IPS-11a (cell line): Measurements from ENCODE around the gene ERC2.

ENCODE experiments used
- H3K4me3 ChIP-seq: one replicate; pipeline ENCODE4 v1.5.1; 2013; ENCODE audit warnings: low read depth, low read length, control low read depth

ERC2 gene

GRCh38 chr3:55611121-55611520 is 857.1 kb downstream of the ERC2 start:
- H3K4me3 ChIP-seq: no peak overlapping the region

GRCh38 chr3:55609230-55609827 is 858.9 kb downstream of the ERC2 start:
- H3K4me3 ChIP-seq: no peak overlapping the region

- no peak overlapping the region for H3K4me3 ChIP-seq
Measured at GRCh38 chr3:55608301-55608937, 859.8 kb downstream of the ERC2 start.

GRCh38 chr3:55607844-55608243 is 860.4 kb downstream of the ERC2 start:
- no peak overlapping the region for H3K4me3 ChIP-seq

DNA sequence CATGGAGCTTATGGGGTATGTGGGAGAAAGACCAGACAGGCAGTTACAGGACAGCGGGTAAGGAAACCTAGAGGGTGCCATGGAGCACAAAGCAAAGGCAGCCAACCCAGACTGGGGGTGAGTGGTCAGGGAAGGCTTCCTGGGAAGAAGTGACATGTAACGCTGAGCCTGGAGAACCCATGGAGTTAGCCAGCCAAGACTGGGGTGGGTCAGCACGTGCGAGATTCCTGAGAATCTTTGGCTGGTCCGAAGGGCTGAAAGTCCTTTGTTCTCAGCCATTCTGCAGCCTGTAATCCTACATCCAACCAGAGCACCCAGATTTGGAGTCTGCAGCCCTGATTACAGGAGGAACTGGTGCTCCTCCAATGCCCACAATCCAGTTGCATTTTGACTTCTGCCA is 861.1 kb downstream of the ERC2 start:
- no peak overlapping the region for H3K4me3 ChIP-seq

DNA sequence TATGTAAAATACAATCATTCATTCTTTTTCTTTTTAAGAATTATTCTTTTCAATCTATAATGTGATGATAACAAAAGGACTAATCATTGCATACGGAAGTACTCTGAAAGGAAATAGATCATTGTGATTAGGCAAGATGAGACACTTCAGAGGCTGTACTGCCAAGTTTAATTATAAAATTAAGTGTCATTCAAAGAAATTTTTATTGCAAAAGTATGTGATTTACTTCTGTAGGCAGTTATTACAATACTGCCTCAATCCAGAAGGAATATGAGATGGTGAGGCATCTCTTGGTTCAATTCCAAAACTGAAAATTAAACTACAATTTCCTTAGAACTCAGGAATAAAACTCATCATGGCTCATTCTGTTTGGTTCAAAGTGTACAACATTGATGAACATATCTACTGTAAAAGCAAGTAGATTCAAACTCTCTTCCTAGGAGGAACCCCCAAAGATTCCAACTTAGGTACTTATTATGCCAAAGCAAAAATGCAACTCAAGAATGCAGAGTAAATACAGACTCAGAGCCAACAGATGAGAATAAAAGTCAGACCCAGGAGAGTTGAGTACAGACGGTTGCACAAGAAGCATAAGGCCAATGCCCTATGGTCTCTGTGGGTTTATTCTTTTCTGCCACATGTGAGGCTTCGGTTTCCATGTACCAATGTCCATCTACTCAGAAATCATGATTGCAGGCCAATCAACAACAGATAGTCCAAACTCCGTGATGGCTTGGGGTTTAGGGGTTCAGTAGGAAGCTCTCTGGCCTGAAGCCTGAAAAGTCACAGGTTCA is 862.6 kb downstream of the ERC2 start:
- no peak overlapping the region for H3K4me3 ChIP-seq

DNA sequence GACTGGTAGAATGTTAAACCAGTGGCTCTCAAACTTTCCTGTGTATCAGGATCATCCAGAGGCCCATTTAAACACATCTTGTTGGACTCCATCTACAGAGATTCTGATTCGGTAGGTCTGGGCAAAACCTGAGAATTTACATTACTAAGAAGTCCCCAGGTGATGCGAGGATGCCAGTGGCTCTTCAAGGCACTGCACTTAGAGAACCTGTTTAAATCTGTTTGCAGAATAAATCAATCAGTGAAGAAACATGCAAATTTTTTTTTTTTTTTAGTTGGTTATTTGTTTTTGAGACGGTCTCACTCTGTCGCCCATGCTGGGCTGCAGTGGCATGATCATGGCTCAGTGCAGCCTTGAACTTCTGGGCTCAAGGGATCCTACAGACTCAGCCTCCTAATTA is 863.4 kb downstream of the ERC2 start:
- no peak overlapping the region for H3K4me3 ChIP-seq

GRCh38 chr3:55604402-55604801 is 863.9 kb downstream of the ERC2 start:
- H3K4me3 ChIP-seq: no peak overlapping the region

DNA sequence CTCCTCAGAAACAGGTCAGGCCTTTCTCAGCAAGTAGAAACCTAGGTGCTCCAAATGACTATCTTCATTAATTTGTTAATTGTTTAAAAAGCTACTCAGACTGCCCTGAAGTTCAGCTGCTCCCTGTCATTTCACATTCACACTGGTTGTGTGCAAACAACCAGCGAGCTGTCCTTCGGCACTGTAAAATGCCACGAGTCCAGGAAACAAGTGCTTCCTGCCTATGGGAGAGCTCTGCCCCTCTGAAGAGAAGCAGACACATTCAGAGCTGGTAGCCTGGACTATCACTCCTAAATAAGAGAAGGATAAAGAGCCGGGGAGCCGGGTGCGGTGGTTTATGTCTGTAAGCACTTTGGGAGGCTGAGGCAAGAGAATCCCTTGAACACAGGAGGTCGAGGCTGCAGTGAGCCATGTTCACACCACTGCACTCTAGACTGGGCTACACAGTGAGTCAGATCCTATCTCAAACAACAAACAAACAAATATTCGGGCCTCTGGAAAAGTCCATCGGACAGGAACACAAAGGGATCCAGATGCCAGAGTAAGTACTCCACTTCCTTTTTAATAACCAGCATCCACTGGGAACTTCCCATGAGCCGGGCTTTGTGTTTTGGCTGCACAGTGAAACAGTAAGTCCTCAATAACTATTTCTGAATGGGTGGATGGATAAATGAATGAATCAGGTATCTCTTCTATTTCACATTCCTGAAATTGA is 866.7 kb downstream of the ERC2 start:
- no peak overlapping the region for H3K4me3 ChIP-seq

- H3K4me3 ChIP-seq: no peak overlapping the region
Measured at GRCh38 chr3:55598224-55598623, 870.0 kb downstream of the ERC2 start.

DNA sequence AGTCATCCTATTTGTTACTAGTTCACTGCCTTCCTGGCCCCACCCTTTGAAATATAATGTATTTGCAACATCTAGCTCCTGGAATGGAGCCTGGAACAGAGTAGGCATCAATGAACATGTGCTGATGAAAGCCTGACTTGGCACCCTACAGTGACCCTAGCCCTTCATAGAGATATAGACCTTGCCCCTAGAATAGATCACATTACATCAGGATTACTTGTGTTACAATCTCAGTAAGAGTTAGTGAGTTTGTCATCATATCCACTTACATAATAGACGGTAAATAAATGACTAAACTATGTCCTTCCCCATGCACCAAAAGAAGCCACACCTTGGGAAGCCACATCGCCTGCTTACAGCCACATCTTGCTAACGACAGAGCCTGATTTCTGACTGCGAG is 870.6 kb downstream of the ERC2 start:
- H3K4me3 ChIP-seq: no peak overlapping the region

DNA sequence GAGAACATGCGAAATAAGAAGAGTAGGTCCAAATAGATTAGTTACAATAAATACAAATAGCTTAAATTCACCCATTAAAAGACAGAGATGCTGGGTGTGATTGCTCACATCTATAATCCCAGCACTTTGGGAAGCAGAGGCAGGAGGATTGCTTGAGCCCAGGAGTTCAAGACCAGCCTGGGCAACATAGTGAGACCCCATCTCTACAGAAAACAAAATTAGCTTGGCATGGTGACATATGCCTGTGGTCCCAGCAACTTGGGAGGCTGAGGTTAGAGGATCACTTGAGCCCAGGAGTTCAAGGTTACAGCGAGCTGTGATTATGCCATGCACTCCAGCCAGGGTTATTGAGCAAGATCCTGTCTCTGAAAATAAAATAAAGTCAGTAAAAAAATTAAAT is 872.1 kb downstream of the ERC2 start:
- H3K4me3 ChIP-seq: no peak overlapping the region

DNA sequence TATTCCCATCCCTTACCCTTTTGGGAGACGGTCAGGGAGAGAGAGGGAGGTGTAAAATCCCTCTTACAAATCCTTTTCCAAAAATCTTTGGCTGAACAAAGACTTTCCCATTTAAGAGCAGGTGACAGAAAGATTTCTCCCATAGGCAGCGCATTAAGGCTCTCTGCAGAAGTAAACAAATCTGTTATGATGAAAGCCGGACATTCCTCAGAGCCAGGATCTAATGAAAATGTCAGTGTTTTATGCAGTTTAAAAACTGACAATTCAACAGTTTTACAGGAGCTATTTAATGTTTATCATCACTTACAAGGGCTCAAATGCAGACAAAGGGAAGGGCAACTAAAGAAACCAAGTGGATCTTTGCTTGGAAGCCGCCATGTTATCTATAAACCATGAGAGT is 872.8 kb downstream of the ERC2 start:
- no peak overlapping the region for H3K4me3 ChIP-seq

DNA sequence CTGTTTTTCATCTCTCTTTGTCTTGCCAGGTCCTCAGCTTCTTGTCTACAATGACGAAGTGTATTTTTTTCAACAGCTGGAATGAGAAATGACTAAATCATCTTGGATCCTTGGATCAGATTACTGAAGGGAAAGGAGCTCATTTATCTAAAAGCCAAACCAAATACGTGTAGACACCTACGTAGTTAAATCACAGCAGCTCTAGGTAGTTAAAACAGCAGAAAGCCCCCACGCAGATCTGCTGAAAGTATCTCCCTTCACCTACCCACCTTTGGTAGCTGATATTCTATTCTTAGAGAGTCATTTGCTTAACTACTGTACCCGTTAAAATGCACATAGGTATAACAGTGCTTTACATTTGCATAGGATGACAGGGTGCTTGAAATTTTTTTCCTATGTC is 875.7 kb downstream of the ERC2 start:
- H3K4me3 ChIP-seq: no peak overlapping the region

- no peak overlapping the region for H3K4me3 ChIP-seq
Measured at GRCh38 chr3:55591888-55592287, 876.4 kb downstream of the ERC2 start.

DNA sequence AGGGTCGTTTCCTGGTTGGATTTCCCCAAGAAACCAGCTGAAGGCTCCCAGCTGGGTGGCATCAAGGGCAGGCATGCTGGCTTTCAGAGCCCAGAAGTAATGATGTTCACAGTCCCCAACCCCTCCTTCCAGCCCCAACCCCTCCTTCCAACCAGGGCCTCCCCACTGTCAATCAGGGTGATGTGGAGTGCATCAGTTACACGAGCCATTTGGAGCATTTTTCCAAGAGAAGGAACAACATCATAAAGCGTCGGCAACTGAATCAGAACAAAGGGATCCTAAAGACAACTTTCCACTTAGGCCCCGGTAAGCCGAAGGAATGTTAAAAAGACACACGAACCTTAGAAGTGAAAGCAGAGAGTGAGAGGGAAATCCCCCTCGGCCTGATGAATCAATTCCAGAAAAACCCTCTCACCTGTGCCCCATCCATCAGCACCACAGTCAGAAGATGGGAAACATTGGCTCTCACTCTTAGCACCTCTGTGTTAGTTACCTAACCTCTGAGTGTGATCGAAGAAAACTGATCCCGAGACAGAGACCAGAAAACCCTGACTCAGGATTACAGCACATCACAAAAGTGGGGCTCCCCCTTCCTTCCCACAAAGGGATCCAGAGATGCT is 880.0 kb downstream of the ERC2 start:
- no peak overlapping the region for H3K4me3 ChIP-seq

DNA sequence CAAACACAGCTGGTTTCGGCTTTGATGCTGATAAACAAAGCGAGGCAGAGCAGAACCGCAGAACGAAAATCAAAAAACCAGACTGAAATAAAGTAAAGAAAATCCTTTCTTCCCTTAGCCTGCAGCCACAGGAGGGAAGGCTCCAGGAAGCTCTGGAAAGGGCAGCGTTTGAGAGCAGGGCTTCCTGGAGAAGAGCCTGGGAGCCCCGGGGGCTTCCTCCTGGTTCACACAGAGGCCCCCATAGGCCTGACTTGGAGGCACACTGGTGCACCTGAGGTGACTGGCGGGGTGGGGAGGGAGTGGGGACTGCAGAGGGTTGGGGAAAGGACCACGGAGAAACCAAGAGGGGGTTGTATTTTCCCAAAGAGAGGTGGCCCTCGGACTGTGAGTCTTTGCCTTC is 882.4 kb downstream of the ERC2 start:
- no peak overlapping the region for H3K4me3 ChIP-seq

DNA sequence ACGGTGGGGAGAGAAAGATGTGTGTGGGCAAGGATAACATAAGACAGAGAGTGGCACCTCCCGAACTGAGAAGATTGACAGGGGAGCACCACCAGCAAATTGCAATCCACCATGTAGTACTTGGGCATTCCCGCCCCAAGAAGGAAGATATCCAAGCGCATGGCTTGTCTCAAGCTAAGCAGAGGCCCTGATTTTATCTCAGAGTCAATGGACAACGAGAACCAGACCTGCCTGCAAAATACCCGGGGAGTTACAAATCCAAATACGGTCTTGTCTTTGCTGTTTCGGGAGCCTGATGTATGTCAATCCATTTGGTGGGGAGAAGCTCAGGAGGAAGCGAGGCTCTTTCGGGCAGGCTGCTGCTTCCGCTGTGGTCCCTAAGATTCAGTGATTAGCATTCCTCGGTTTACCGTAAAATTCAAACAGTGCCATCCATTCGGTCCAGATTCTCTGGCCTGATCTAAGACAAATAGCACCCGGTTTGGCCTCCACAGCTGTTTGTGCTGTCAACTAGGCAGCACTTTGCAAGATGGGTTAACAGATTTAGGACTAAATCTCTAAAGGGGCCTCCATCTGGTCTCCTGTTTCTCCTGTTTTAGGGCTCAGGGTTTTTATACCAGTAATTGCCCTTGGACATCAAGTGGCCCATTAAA is 883.4 kb downstream of the ERC2 start:
- H3K4me3 ChIP-seq: no peak overlapping the region

- H3K4me3 ChIP-seq: no peak overlapping the region
Measured at GRCh38 chr3:55584030-55584429, 884.2 kb downstream of the ERC2 start.

- H3K4me3 ChIP-seq: no peak overlapping the region
Measured at GRCh38 chr3:55583475-55583874, 884.8 kb downstream of the ERC2 start.

DNA sequence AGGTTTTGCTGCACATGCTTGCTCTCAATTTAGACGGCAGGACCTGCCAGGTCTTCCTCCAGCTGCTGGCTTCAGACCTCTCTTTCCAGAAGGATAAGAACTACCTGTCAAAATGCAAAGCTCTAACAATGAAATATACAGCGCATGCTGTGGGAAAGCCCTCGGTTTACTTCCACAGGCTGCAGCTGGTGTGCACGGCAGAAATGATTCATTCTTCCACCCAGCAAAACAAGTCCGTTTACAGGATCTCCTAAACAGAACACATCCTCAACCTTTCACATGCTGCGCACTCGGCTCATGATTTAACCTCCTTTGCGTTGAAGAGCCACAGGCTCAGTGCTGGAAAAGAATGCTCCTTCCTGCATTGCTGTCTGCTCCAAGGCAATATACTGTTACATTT is 888.8 kb downstream of the ERC2 start:
- H3K4me3 ChIP-seq: no peak overlapping the region
